Loucy (cell line): ENCODE results near the gene RPTOR.

Experiments
- H2AFZ ChIP-seq: fragments of 200-600 bp; sonication (generic); 2 replicates; pipeline ENCODE4 v1.6.0; 2016; ENCODE audit warnings: antibody characterized with exemption, mild to moderate bottlenecking, low read length, moderate library complexity
- H3F3A ChIP-seq: fragments of 200-600 bp; 2 replicates; pipeline ENCODE4 v1.6.0; 2016; ENCODE audit warnings: antibody characterized with exemption, low read depth, mild to moderate bottlenecking
- H3K27me3 ChIP-seq: fragments of 200-600 bp; sonication (generic); 2 replicates; pipeline ENCODE4 v1.6.1; 2014; ENCODE audit warnings: low read length, mild to moderate bottlenecking; ENCODE audit not compliant: insufficient read depth, poor library complexity, severe bottlenecking
- H3K36me3 ChIP-seq: fragments of 200-600 bp; sonication (generic); 2 replicates; pipeline ENCODE4 v1.6.1; 2016; ENCODE audit warnings: low read length; ENCODE audit not compliant: insufficient read depth
- H3K4me1 ChIP-seq: fragments of 200-600 bp; sonication (generic); 2 replicates; pipeline ENCODE4 v1.5.1; 2014; ENCODE audit warnings: low read length, mild to moderate bottlenecking; ENCODE audit not compliant: insufficient read depth, poor library complexity, severe bottlenecking
- H3K4me2 ChIP-seq: fragments of 200-600 bp; sonication (generic); 2 replicates; pipeline ENCODE4 v1.6.0; 2014; ENCODE audit warnings: antibody characterized with exemption, low read length, low read depth, mild to moderate bottlenecking; ENCODE audit not compliant: poor library complexity, severe bottlenecking
- H3K4me3 ChIP-seq: fragments of 200-600 bp; sonication (generic); 2 replicates; pipeline ENCODE4 v1.5.1; 2014; ENCODE audit warnings: low read length, mild to moderate bottlenecking, mixed read lengths; ENCODE audit not compliant: poor library complexity, severe bottlenecking
- H3K79me2 ChIP-seq: fragments of 200-600 bp; sonication (generic); 2 replicates; pipeline ENCODE4 v1.6.1; 2014; ENCODE audit warnings: low read length; ENCODE audit not compliant: insufficient read depth
- H3K9ac ChIP-seq: fragments of 200-600 bp; sonication (generic); 2 replicates; pipeline ENCODE4 v1.6.0; 2014; ENCODE audit warnings: mild to moderate bottlenecking, low read depth, low read length, moderate library complexity; ENCODE audit not compliant: poor library complexity, severe bottlenecking
- H3K9me2 ChIP-seq: fragments of 200-600 bp; sonication (generic); replicated peaks from 2 replicates; pipeline ENCODE4 v1.6.1; 2016; ENCODE audit warnings: low read depth, low read length, mixed read lengths
- H3K9me3 ChIP-seq: fragments of 200-600 bp; sonication (generic); 2 replicates; pipeline ENCODE4 v1.6.1; 2014; ENCODE audit warnings: mild to moderate bottlenecking, antibody characterized with exemption, low read length, low read depth; ENCODE audit not compliant: insufficient read depth
- H4K20me1 ChIP-seq: fragments of 200-600 bp; sonication (generic); 2 replicates; pipeline ENCODE4 v1.6.0; 2014; ENCODE audit warnings: antibody characterized with exemption, low read length, mild to moderate bottlenecking; ENCODE audit not compliant: insufficient read depth, poor library complexity, severe bottlenecking
- CTCF ChIP-seq: fragments of 200-600 bp; sonication (generic); conservative IDR thresholded peaks from 2 replicates; pipeline ENCODE4 v1.5.1; 2014; ENCODE audit warnings: mild to moderate bottlenecking, antibody characterized with exemption, low read length
- EZH2phosphoT487 ChIP-seq: fragments of 200-600 bp; IDR thresholded peaks from 2 replicates; pipeline ENCODE4 v1.6.1; 2018; ENCODE audit warnings: antibody characterized with exemption, mild to moderate bottlenecking, moderate library complexity, borderline replicate concordance

The RPTOR gene

GRCh38 chr17:80766290-80766855 lies 221.7 kb downstream of the RPTOR start:
- peaks cover 26% of the 10 kb centered on the region for H3F3A ChIP-seq
- peaks cover 7% of the 10 kb centered on the region; the same call in 1 of the 2 replicates for H3K36me3 ChIP-seq

DNA sequence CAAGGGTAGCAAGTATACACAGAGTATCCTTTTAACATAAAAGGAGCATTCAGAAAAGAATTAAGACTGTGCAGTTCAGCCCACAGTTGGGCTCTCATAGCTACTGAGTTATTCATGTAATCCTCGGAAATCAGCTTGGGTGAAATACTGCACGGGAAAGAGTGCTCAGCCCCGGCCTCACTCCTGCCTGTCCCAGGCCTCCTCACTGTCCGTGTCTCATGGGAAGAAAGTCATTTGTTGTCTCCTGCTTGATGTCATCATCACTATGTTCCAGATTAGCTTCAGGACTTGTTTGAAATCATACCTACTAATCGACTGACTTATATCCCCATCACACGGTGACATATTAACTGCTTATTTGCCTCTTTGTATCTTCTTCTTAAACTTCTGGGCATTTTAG lies 223.8 kb downstream of the RPTOR start:
- no peak overlapping the region for H3K4me2 ChIP-seq
- TF ChIP-seq EZH2phosphoT487 (no peak), CTCF (no peak)
- no peaks in the 10 kb centered on the region for H4K20me1 ChIP-seq

More at GRCh38 chr17:80766290-80766855, 221.7 kb downstream of the RPTOR start:
- TF ChIP-seq EZH2phosphoT487 (no peak), CTCF (0 out of 2 replicates have a peak, but pooled peaks have one; percentile 11)
- H2AFZ ChIP-seq, result no peak overlapping the region
- peaks cover 68% of the 10 kb centered on the region for H3K4me1 ChIP-seq
- H3K27me3 ChIP-seq, result no peaks in the 10 kb centered on the region
- H4K20me1 ChIP-seq, result no peaks in the 10 kb centered on the region
- peak overlapping the region; percentile 71 for H3K4me3 ChIP-seq
- H3K79me2 ChIP-seq, result peaks cover 39% of the 10 kb centered on the region
- peak overlapping the region; percentile 78 for H3K4me2 ChIP-seq
- H3K9me3 ChIP-seq, result no peaks in the 10 kb centered on the region
- no peaks in the 10 kb centered on the region for H3K9me2 ChIP-seq
- peak overlapping the region; percentile 87 for H3K9ac ChIP-seq

GRCh38 chr17:80768936-80769335 lies 224.3 kb downstream of the RPTOR start:
- H3K4me3 ChIP-seq, result no peak overlapping the region
- H2AFZ ChIP-seq, result no peak overlapping the region
- H3K9me2 ChIP-seq, result no peaks in the 10 kb centered on the region
- H3K36me3 ChIP-seq, result peaks cover 7% of the 10 kb centered on the region; the same call in 1 of the 2 replicates
- peaks cover 63% of the 10 kb centered on the region for H3K4me1 ChIP-seq
- H3K27me3 ChIP-seq, result no peaks in the 10 kb centered on the region
- H3K9me3 ChIP-seq, result no peaks in the 10 kb centered on the region
- peaks cover 20% of the 10 kb centered on the region for H3F3A ChIP-seq
- H3K79me2 ChIP-seq, result peaks cover 46% of the 10 kb centered on the region
- no peak overlapping the region for H3K4me2 ChIP-seq
- peak overlapping the region; percentile 4 for H3K9ac ChIP-seq
- H4K20me1 ChIP-seq, result no peaks in the 10 kb centered on the region
- no peak for TF ChIP-seq EZH2phosphoT487
- no peak for TF ChIP-seq CTCF

More for the DNA sequence above, 223.8 kb downstream of the RPTOR start:
- no peaks in the 10 kb centered on the region for H3K9me3 ChIP-seq
- no peaks in the 10 kb centered on the region for H3K9me2 ChIP-seq
- H3K27me3 ChIP-seq, result no peaks in the 10 kb centered on the region
- peaks cover 43% of the 10 kb centered on the region for H3K79me2 ChIP-seq
- H3K36me3 ChIP-seq, result peaks cover 7% of the 10 kb centered on the region; the same call in 1 of the 2 replicates
- H3K4me3 ChIP-seq, result no peak overlapping the region
- no peak overlapping the region for H3K9ac ChIP-seq
- H3K4me1 ChIP-seq, result peaks cover 63% of the 10 kb centered on the region
- H2AFZ ChIP-seq, result no peak overlapping the region
- H3F3A ChIP-seq, result peaks cover 23% of the 10 kb centered on the region
